GM23338 (cell line): ENCODE measurements around the gene LDHAL6A. TPM values are rescaled to one million over a fixed set of nuclear protein-coding genes. Genes with fewer than 3 reads are reported as not detected.

Experiments used
- ATAC-seq: fragments of 200-7000 bp; cut with Tn5 transposase; 3 replicates; pipeline ENCODE4 v1.9.1; 2020
- DNase-seq: peaks from one replicate; pipeline ENCODE4 v3.0.0-alpha.2; 2015; ENCODE audit warnings: low spot score
- H2AFZ ChIP-seq: fragments of 200-600 bp; sonication (generic); 2 replicates; pipeline ENCODE4 v1.8.0; 2016; ENCODE audit warnings: antibody characterized with exemption, mild to moderate bottlenecking, moderate library complexity
- H3F3A ChIP-seq: fragments of 200-600 bp; sonication (generic); replicated peaks from 2 replicates; pipeline ENCODE4 v1.8.0; 2017; ENCODE audit warnings: antibody characterized with exemption, mixed run types, low read depth
- H3K27ac ChIP-seq: fragments of 200-600 bp; sonication (generic); 2 replicates; pipeline ENCODE4 v1.6.1; 2016; ENCODE audit warnings: low read depth
- H3K27me3 ChIP-seq: fragments of 200-600 bp; sonication (generic); 2 replicates; pipeline ENCODE4 v1.8.0; 2016; ENCODE audit warnings: mild to moderate bottlenecking, mixed run types, moderate library complexity; ENCODE audit not compliant: insufficient read depth
- H3K36me3 ChIP-seq: fragments of 200-600 bp; sonication (generic); 2 replicates; pipeline ENCODE4 v1.8.0; 2016; ENCODE audit warnings: mild to moderate bottlenecking; ENCODE audit not compliant: insufficient read depth
- H3K4me1 ChIP-seq: fragments of 200-600 bp; sonication (generic); 2 replicates; pipeline ENCODE4 v1.8.0; 2016; ENCODE audit warnings: mild to moderate bottlenecking, moderate library complexity; ENCODE audit not compliant: insufficient read depth
- H3K4me2 ChIP-seq: fragments of 200-600 bp; sonication (generic); 2 replicates; pipeline ENCODE4 v1.7.1; 2017; ENCODE audit warnings: mixed run types
- H3K4me3 ChIP-seq: fragments of 200-600 bp; sonication (generic); 2 replicates; pipeline ENCODE4 v1.6.1; 2016; ENCODE audit warnings: mixed run types
- H3K79me2 ChIP-seq: fragments of 200-600 bp; sonication (generic); replicated peaks from 2 replicates; pipeline ENCODE4 v1.8.0; 2017; ENCODE audit warnings: mild to moderate bottlenecking; ENCODE audit not compliant: insufficient read depth
- H3K9me2 ChIP-seq: fragments of 200-600 bp; sonication (generic); 2 replicates; pipeline ENCODE4 v1.8.0; 2017; ENCODE audit not compliant: insufficient read depth
- H4K20me1 ChIP-seq: fragments of 200-600 bp; sonication (generic); replicated peaks from 2 replicates; pipeline ENCODE4 v1.8.0; 2017; ENCODE audit warnings: mild to moderate bottlenecking; ENCODE audit not compliant: insufficient read depth
- H3K27ac Mint-ChIP-seq: 2 replicates; pipeline ENCODE4 v1.8.0; 2020; ENCODE audit warnings: inconsistent platforms, mild to moderate bottlenecking, moderate library complexity, mixed read lengths
- H3K27me3 Mint-ChIP-seq: 3 replicates; pipeline ENCODE4 v1.8.0; 2022; ENCODE audit warnings: low read depth, mild to moderate bottlenecking, moderate library complexity, mixed read lengths, inconsistent platforms; ENCODE audit not compliant: insufficient read depth, poor library complexity
- H3K36me3 Mint-ChIP-seq: 3 replicates; pipeline ENCODE4 v1.8.0; 2021; ENCODE audit warnings: low read depth, mild to moderate bottlenecking, inconsistent platforms, moderate library complexity, mixed read lengths
- H3K4me1 Mint-ChIP-seq: 3 replicates; pipeline ENCODE4 v1.8.0; 2020; ENCODE audit warnings: mild to moderate bottlenecking, inconsistent platforms, mixed read lengths
- H3K4me3 Mint-ChIP-seq: 3 replicates; pipeline ENCODE4 v1.8.0; 2021; ENCODE audit warnings: moderate library complexity, mild to moderate bottlenecking, inconsistent platforms, mixed read lengths
- H3K9me3 Mint-ChIP-seq: 3 replicates; pipeline ENCODE4 v1.8.0; 2020; ENCODE audit warnings: moderate library complexity, mild to moderate bottlenecking, inconsistent platforms, mixed read lengths
- CREB1 ChIP-seq: fragments of 250-450 bp; sonication (Bioruptor Pico); IDR thresholded peaks from 2 replicates; pipeline ENCODE4 v1.5.0; 2020; ENCODE audit warnings: low read depth, mild to moderate bottlenecking, moderate library complexity
- CTCF ChIP-seq, 2 experiments: fragments of 200-600 bp in 1 of 2; sonication (generic) in 1 of 2; conservative IDR thresholded peaks; 2 replicates each; pipeline versions ENCODE4 v1.5.1 to v1.6.1; 2016 to 2017; ENCODE audit warnings: antibody characterized with exemption in 2 of 2, low read depth in 2 of 2, mild to moderate bottlenecking in 2 of 2, moderate library complexity in 1 of 2
- EZH2 ChIP-seq: fragments of 200-600 bp; sonication (generic); IDR thresholded peaks from one replicate; pipeline ENCODE4 v1.8.0; 2017; ENCODE audit warnings: antibody characterized with exemption, mild to moderate bottlenecking, low read depth; ENCODE audit not compliant: unreplicated experiment
- EZH2phosphoT487 ChIP-seq: fragments of 200-600 bp; sonication (generic); IDR thresholded peaks from one replicate; pipeline ENCODE4 v1.8.1; 2018; ENCODE audit warnings: antibody characterized with exemption; ENCODE audit not compliant: unreplicated experiment
- JUNB ChIP-seq: IDR thresholded peaks from one replicate; pipeline ENCODE4 v1.6.1; 2016; ENCODE audit warnings: antibody characterized with exemption; ENCODE audit not compliant: unreplicated experiment
- NANOG ChIP-seq: IDR thresholded peaks from 2 replicates; pipeline ENCODE4 v1.6.1; 2016; ENCODE audit warnings: antibody characterized with exemption, borderline replicate concordance
- POLR2AphosphoS5 ChIP-seq: IDR thresholded peaks from 2 replicates; pipeline ENCODE4 v1.6.1; 2016; ENCODE audit warnings: antibody characterized with exemption, low read depth
- STAT1 ChIP-seq: IDR thresholded peaks from one replicate; pipeline ENCODE4 v1.6.1; 2016; ENCODE audit warnings: antibody characterized with exemption; ENCODE audit not compliant: unreplicated experiment
- ZNF114 ChIP-seq: fragments of 250-450 bp; sonication (Bioruptor Pico); IDR thresholded peaks from 2 replicates; pipeline ENCODE4 v1.5.0; 2020; ENCODE audit warnings: mild to moderate bottlenecking, moderate library complexity
- ZNF331 ChIP-seq: fragments of 250-450 bp; sonication (Bioruptor Pico); IDR thresholded peaks from 2 replicates; pipeline ENCODE4 v1.5.0; 2020; ENCODE audit warnings: low read depth, mild to moderate bottlenecking, moderate library complexity
- ZNF462 ChIP-seq: fragments of 250-450 bp; sonication (Bioruptor Pico); IDR thresholded peaks from 2 replicates; pipeline ENCODE4 v1.5.0; 2020; ENCODE audit warnings: mild to moderate bottlenecking, moderate library complexity
- polyA plus RNA-seq: library from polyadenylated mRNA; unstranded; fragments of >200 nt; fragmentation: Nextera tagmentation; extraction: Ambion mirVana; gene quantifications from 2 replicates; pipeline ENCODE4 v1.2.1, GENCODE V29; 2016
- total RNA-seq: library from RNA; depleted of rRNA; stranded (reverse); fragments of >200 nt; shearing (Covaris generic); gene quantifications from 2 replicates; pipeline ENCODE4 v1.2.3, GENCODE V29; 2014
- TF ChIP-seq, protein P1 (sequence below): IDR thresholded peaks from one replicate; pipeline ENCODE4 v1.6.1; 2018; ENCODE audit warnings: antibody characterized with exemption; ENCODE audit not compliant: unreplicated experiment
- TF ChIP-seq, protein P2 (sequence below): IDR thresholded peaks from 2 replicates; pipeline ENCODE4 v1.6.1; 2016; ENCODE audit warnings: antibody characterized with exemption

Gene LDHAL6A
- total and polyA plus RNA-seq, 2 experiments from 2014 or later = 0.10 to 0.59 TPM

DNA sequence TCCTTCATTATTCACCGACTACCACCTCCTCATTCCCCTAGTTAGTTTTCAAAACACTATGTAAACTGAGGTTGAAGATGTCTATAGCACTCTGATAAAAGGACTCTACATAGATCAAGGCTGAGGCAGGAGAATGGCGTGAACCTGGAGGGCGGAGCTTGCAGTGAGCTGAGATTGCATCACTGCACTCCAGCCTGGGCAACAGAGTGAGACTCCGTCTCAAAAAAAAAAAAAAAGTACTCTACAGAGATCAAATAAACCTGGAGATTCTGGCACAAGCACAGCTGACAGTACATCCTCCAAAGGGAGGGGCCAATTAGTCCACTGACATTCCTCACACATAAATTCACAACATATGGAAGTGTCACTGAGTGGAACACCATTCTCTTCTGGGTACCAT, 40.0 kb downstream of the LDHAL6A start:
- Mint-ChIP-seq H3K36me3 (peaks cover 24% of the 10 kb centered on the region; the same call in 2 of the 3 replicates), H3K9me3 (no peaks in the 10 kb centered on the region), H3K27ac (0 out of 2 replicates have a peak overlapping the region, but pooled peaks have one; percentile 22), H3K4me1 (no peaks in the 10 kb centered on the region), H3K27me3 (no peaks in the 10 kb centered on the region), H3K4me3 (no peak overlapping the region)
- Histone ChIP-seq H2AFZ (no peak overlapping the region), H3K79me2 (no peaks in the 10 kb centered on the region), H3K27ac (no peak overlapping the region), H3F3A (no peaks in the 10 kb centered on the region), H4K20me1 (peaks cover 11% of the 10 kb centered on the region), H3K36me3 (peaks cover 13% of the 10 kb centered on the region; the same call in 1 of the 2 replicates), H3K4me3 (no peak overlapping the region), H3K4me2 (no peak overlapping the region), H3K4me1 (no peaks in the 10 kb centered on the region; the same call in 1 of the 2 replicates), H3K9me2 (no peaks in the 10 kb centered on the region), H3K27me3 (no peaks in the 10 kb centered on the region)
- DNase-seq (no peak), ATAC-seq (no peak)
- no peak for TF ChIP-seq ZNF462 (CRISPR knock-in tag)
- TF ChIP-seq ZNF331 (CRISPR knock-in tag) = no peak
- TF ChIP-seq EZH2 = no peak
- TF ChIP-seq POLR2AphosphoS5 = no peak
- TF ChIP-seq, protein P1, sequence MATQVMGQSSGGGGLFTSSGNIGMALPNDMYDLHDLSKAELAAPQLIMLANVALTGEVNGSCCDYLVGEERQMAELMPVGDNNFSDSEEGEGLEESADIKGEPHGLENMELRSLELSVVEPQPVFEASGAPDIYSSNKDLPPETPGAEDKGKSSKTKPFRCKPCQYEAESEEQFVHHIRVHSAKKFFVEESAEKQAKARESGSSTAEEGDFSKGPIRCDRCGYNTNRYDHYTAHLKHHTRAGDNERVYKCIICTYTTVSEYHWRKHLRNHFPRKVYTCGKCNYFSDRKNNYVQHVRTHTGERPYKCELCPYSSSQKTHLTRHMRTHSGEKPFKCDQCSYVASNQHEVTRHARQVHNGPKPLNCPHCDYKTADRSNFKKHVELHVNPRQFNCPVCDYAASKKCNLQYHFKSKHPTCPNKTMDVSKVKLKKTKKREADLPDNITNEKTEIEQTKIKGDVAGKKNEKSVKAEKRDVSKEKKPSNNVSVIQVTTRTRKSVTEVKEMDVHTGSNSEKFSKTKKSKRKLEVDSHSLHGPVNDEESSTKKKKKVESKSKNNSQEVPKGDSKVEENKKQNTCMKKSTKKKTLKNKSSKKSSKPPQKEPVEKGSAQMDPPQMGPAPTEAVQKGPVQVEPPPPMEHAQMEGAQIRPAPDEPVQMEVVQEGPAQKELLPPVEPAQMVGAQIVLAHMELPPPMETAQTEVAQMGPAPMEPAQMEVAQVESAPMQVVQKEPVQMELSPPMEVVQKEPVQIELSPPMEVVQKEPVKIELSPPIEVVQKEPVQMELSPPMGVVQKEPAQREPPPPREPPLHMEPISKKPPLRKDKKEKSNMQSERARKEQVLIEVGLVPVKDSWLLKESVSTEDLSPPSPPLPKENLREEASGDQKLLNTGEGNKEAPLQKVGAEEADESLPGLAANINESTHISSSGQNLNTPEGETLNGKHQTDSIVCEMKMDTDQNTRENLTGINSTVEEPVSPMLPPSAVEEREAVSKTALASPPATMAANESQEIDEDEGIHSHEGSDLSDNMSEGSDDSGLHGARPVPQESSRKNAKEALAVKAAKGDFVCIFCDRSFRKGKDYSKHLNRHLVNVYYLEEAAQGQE = no peak
- TF ChIP-seq, protein P2, sequence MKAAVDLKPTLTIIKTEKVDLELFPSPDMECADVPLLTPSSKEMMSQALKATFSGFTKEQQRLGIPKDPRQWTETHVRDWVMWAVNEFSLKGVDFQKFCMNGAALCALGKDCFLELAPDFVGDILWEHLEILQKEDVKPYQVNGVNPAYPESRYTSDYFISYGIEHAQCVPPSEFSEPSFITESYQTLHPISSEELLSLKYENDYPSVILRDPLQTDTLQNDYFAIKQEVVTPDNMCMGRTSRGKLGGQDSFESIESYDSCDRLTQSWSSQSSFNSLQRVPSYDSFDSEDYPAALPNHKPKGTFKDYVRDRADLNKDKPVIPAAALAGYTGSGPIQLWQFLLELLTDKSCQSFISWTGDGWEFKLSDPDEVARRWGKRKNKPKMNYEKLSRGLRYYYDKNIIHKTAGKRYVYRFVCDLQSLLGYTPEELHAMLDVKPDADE = no peak
- no peak for TF ChIP-seq NANOG
- no peak for TF ChIP-seq STAT1
- TF ChIP-seq JUNB = no peak
- no peak for TF ChIP-seq EZH2phosphoT487
- no peak for TF ChIP-seq CREB1 (CRISPR knock-in tag)
- no peak for TF ChIP-seq ZNF114
- TF ChIP-seq CTCF (conservative IDR thresholded peaks at IDR 0.05; ENCODE audit: low read depth in 2 of 2) = no peak
